HG02642 (cell line): ENCODE results near the gene PSMD3.

Source experiments
- ATAC-seq: cut with Tn5 transposase; IDR thresholded peaks from one replicate; pipeline ENCODE4 v1.9.1; 2021; ENCODE audit warnings: mild to moderate bottlenecking; ENCODE audit not compliant: unreplicated experiment, poor library complexity

Gene PSMD3

GRCh38 chr17:40038882-40039513, 58.4 kb downstream of the PSMD3 start:
- no peak for ATAC-seq

DNA sequence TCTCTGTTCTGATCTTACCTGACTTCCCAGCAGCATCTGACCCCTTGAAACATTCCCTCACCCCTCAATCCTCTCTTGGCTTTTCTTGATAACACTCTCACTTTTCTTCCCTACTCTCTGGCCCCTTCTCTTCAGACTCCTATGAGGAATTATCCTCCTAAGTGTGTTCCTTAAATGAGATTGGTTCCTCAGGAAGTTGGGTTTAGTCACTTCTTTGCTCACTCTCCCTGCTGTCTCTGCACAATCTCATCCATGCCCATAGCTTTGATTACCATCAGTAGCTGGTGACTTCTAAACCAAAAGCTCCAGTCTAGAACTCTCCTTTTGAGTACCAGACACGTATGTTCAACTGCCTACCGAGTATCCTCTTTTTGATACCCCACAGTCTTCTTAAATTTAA, 60.6 kb downstream of the PSMD3 start:
- ATAC-seq: no peak
